22Rv1 (cell line): ENCODE data around the gene TTC8.

Experiments used
- CTCF ChIP-seq: fragments of 450-650 bp; IDR thresholded peaks from 2 replicates; pipeline ENCODE4 v1.5.1; 2017; ENCODE audit warnings: mild to moderate bottlenecking
- ZFX ChIP-seq: fragments of 450-650 bp; IDR thresholded peaks from 2 replicates; pipeline ENCODE4 v1.6.1; 2017; ENCODE audit warnings: antibody characterized with exemption, borderline replicate concordance

- TF ChIP-seq CTCF (no peak), ZFX (no peak)
Observed at GRCh38 chr14:88849716-88850115, 25.3 kb downstream of the TTC8 start.
